HepG2 (cell line): ENCODE results near the gene IGDCC3. TPM values are rescaled to one million over a fixed set of nuclear protein-coding genes. Genes with fewer than 3 reads are reported as not detected.

Source experiments
- BCL6 ChIP-seq: IDR thresholded peaks from 2 replicates; pipeline ENCODE4 v1.6.1; 2016; ENCODE audit warnings: missing genetic modification reagents, missing compliant biosample characterization
- BHLHE40 ChIP-seq: IDR thresholded peaks from 2 replicates; pipeline ENCODE4 v1.6.1; 2011; ENCODE audit warnings: low read length, improper control_type of control experiment
- CCAR2 ChIP-seq: fragments of 200-400 bp; formaldehyde crosslinking; optimal IDR thresholded peaks from 2 replicates; pipeline ENCODE3; 2018; ENCODE audit warnings: low read depth, mild to moderate bottlenecking, low read length, moderate library complexity
- ELF3 ChIP-seq: IDR thresholded peaks from 2 replicates; pipeline ENCODE4 v1.6.1; 2016; ENCODE audit warnings: missing genetic modification reagents, missing compliant biosample characterization
- FOSL2 ChIP-seq: sonication (generic); formaldehyde crosslinking; IDR thresholded peaks from 2 replicates; pipeline ENCODE4 v1.4.0; 2020; ENCODE audit warnings: missing genetic modification reagents
- MED8 ChIP-seq: sonication (generic); formaldehyde crosslinking; IDR thresholded peaks from 2 replicates; pipeline ENCODE4 v1.8.1; 2023; ENCODE audit warnings: mild to moderate bottlenecking, missing genetic modification reagents; ENCODE audit not compliant: insufficient replicate concordance
- NR3C1 ChIP-seq: sonication (generic); formaldehyde crosslinking; IDR thresholded peaks from 2 replicates; pipeline ENCODE4 v1.4.0; 2020; ENCODE audit warnings: missing genetic modification reagents
- RAD21 ChIP-seq: fragments of 450-650 bp; formaldehyde crosslinking; IDR thresholded peaks from 2 replicates; pipeline ENCODE4 v1.5.0; 2020; ENCODE audit warnings: mild to moderate bottlenecking
- RBFOX2 ChIP-seq: fragments of 200-400 bp; formaldehyde crosslinking; IDR thresholded peaks from 2 replicates; pipeline ENCODE4 v1.6.1; 2017; ENCODE audit warnings: low read depth, mild to moderate bottlenecking, low read length
- SAFB2 ChIP-seq: sonication (generic); formaldehyde crosslinking; IDR thresholded peaks from 2 replicates; pipeline ENCODE4 v1.5.1; 2020; ENCODE audit warnings: missing genetic modification reagents, low read depth, mild to moderate bottlenecking, borderline replicate concordance
- SALL1 ChIP-seq: sonication (generic); formaldehyde crosslinking; IDR thresholded peaks from 2 replicates; pipeline ENCODE4 v1.8.0; 2022; ENCODE audit warnings: mild to moderate bottlenecking, missing genetic modification reagents
- SKI ChIP-seq: fragments of 450-650 bp; IDR thresholded peaks from one replicate; pipeline ENCODE4 v1.6.1; 2018; ENCODE audit warnings: mild to moderate bottlenecking; ENCODE audit not compliant: partially characterized antibody
- SRSF1 ChIP-seq: fragments of 200-400 bp; formaldehyde crosslinking; optimal IDR thresholded peaks from 2 replicates; pipeline ENCODE3; 2017; ENCODE audit warnings: mild to moderate bottlenecking, low read depth, low read length, moderate library complexity
- U2AF1 ChIP-seq: fragments of 200-400 bp; formaldehyde crosslinking; optimal IDR thresholded peaks from 2 replicates; pipeline ENCODE3; 2017; ENCODE audit warnings: mild to moderate bottlenecking, low read depth, low read length
- ZBTB8A ChIP-seq: sonication (generic); formaldehyde crosslinking; IDR thresholded peaks from 2 replicates; pipeline ENCODE4 v1.4.0; 2020; ENCODE audit warnings: mild to moderate bottlenecking, low read depth, missing genetic modification reagents, borderline replicate concordance
- ZNF264 ChIP-seq: sonication (generic); formaldehyde crosslinking; IDR thresholded peaks from 2 replicates; pipeline ENCODE4 v1.4.0; 2020; ENCODE audit warnings: missing genetic modification reagents
- ZNF3 ChIP-seq: IDR thresholded peaks from 2 replicates; pipeline ENCODE4 v1.7.0; 2017; ENCODE audit warnings: inconsistent platforms
- ZNF75D ChIP-seq: sonication (generic); formaldehyde crosslinking; IDR thresholded peaks from 2 replicates; pipeline ENCODE4 v1.8.1; 2023; ENCODE audit warnings: missing genetic modification reagents, mild to moderate bottlenecking, borderline replicate concordance
- polyA plus RNA-seq, 8 experiments: library from polyadenylated mRNA; depleted of rRNA in 3 of 8; stranded (reverse) in 7 of 8; unstranded in 1 of 8; fragments of >200 nt; fragmentation: Illumina TruSeq in 4 of 8; extraction: Trizol in 4 of 8; gene quantifications; 2 replicates each; pipeline versions ENCODE4 v1.2.1 to v1.2.3, GENCODE V29; 2011 to 2016; ENCODE audit warnings: low read depth in 4 of 8, missing spikeins in 1 of 8, mixed read lengths in 1 of 8; ENCODE audit not compliant: insufficient read depth in 1 of 8
- total RNA-seq, 5 experiments: library from RNA; depleted of rRNA; stranded (reverse); fragments of >200 nt; fragmentation: Illumina TruSeq; extraction: Trizol; gene quantifications; 2 replicates each; pipeline ENCODE4 v1.2.3, GENCODE V29; 2016; ENCODE audit warnings: low read depth in 1 of 5
- TF ChIP-seq, protein P1 (sequence below): IDR thresholded peaks from 2 replicates; pipeline ENCODE4 v1.6.1; 2012; ENCODE audit warnings: low read depth, low read length, improper control_type of control experiment
- TF ChIP-seq, protein P2 (sequence below): sonication (generic); formaldehyde crosslinking; IDR thresholded peaks from 2 replicates; pipeline ENCODE4 v1.4.0; 2020; ENCODE audit warnings: missing genetic modification reagents, borderline replicate concordance
- TF ChIP-seq, protein P3 (sequence below): sonication (generic); formaldehyde crosslinking; IDR thresholded peaks from 2 replicates; pipeline ENCODE4 v1.4.0; 2020; ENCODE audit warnings: mild to moderate bottlenecking, missing genetic modification reagents

IGDCC3 gene
- total and polyA plus RNA-seq, 2 of the 13 experiments (the other 11 are each of a cell fraction or from before 2014, with no cell fraction given), result 30.1 to 51.8 TPM

DNA sequence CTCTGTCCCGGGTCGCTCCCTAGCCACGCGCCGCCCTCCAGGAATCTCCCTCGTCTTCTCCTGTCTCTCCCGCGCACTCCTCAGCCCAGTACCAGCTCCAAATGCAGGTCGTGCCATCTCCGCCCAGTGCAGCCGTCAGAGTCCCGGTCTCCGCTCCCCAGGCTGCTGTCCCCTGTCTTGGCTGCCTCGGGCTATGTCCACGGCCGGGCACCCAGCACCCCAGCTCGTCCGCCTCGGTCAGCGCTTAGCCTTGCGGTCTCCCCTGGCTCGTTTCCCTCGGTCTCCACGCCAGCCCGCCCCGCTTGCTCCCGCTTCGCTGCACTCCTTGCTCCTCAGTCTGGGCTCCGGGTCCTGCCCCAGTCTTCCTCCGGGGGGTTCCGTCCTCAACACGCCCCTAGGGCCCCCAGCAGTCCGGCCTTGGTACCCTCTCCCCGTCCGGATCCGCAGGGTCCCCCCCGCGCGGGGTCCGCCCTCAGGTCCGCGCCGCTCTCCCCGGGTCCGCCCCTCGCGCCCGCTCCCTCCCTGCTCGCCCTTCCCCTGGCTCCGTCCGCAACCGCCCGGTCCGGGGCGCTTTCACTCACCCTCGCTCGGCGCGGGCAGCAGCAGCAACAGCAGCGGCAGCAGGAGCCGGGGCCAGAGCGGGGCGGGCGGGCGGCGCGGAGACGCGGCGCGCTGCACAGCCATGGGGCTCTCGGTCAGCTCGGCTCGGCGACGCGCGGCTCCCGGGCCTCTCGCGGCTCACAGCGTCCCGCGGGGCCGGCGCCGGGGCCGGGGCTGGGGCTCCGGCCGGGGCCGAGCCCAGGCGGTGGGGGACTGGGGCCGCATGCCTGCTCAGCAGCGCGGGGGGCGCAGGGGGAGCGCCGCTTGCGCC lies 462 bp downstream of the IGDCC3 start (continued):
- TF ChIP-seq, protein P1, sequence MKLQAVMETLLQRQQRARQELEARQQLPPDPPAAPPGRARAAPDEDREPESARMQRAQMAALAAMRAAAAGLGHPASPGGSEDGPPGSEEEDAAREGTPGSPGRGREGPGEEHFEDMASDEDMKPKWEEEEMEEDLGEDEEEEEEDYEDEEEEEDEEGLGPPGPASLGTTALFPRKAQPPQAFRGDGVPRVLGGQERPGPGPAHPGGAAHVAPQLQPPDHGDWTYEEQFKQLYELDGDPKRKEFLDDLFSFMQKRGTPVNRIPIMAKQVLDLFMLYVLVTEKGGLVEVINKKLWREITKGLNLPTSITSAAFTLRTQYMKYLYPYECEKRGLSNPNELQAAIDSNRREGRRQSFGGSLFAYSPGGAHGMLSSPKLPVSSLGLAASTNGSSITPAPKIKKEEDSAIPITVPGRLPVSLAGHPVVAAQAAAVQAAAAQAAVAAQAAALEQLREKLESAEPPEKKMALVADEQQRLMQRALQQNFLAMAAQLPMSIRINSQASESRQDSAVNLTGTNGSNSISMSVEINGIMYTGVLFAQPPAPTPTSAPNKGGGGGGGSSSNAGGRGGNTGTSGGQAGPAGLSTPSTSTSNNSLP, result no peak
- TF ChIP-seq ZNF264 (CRISPR knock-in tag) (no peak), RBFOX2 (peak; percentile 79), U2AF1 (no peak), SAFB2 (CRISPR knock-in tag) (no peak), SALL1 (CRISPR knock-in tag) (0 out of 2 replicates have a peak, but pooled peaks have one; percentile 5), NR3C1 (CRISPR knock-in tag) (no peak), RAD21 (CRISPR knock-in tag) (no peak; the same call in 1 of the 2 replicates), SKI (no peak), MED8 (CRISPR knock-in tag) (no peak), SRSF1 (no peak), ZNF75D (no peak), ZBTB8A (CRISPR knock-in tag) (no peak), CCAR2 (no peak), BCL6 (CRISPR knock-in tag) (peak; percentile 18), BHLHE40 (no peak), ELF3 (no peak), ZNF3 (no peak), FOSL2 (CRISPR knock-in tag) (peak; percentile 4; the same call in 1 of the 2 replicates)
- TF ChIP-seq, protein P2, sequence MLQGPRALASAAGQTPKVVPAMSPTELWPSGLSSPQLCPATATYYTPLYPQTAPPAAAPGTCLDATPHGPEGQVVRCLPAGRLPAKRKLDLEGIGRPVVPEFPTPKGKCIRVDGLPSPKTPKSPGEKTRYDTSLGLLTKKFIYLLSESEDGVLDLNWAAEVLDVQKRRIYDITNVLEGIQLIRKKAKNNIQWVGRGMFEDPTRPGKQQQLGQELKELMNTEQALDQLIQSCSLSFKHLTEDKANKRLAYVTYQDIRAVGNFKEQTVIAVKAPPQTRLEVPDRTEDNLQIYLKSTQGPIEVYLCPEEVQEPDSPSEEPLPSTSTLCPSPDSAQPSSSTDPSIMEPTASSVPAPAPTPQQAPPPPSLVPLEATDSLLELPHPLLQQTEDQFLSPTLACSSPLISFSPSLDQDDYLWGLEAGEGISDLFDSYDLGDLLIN (CRISPR knock-in tag), result no peak
- TF ChIP-seq, protein P3, sequence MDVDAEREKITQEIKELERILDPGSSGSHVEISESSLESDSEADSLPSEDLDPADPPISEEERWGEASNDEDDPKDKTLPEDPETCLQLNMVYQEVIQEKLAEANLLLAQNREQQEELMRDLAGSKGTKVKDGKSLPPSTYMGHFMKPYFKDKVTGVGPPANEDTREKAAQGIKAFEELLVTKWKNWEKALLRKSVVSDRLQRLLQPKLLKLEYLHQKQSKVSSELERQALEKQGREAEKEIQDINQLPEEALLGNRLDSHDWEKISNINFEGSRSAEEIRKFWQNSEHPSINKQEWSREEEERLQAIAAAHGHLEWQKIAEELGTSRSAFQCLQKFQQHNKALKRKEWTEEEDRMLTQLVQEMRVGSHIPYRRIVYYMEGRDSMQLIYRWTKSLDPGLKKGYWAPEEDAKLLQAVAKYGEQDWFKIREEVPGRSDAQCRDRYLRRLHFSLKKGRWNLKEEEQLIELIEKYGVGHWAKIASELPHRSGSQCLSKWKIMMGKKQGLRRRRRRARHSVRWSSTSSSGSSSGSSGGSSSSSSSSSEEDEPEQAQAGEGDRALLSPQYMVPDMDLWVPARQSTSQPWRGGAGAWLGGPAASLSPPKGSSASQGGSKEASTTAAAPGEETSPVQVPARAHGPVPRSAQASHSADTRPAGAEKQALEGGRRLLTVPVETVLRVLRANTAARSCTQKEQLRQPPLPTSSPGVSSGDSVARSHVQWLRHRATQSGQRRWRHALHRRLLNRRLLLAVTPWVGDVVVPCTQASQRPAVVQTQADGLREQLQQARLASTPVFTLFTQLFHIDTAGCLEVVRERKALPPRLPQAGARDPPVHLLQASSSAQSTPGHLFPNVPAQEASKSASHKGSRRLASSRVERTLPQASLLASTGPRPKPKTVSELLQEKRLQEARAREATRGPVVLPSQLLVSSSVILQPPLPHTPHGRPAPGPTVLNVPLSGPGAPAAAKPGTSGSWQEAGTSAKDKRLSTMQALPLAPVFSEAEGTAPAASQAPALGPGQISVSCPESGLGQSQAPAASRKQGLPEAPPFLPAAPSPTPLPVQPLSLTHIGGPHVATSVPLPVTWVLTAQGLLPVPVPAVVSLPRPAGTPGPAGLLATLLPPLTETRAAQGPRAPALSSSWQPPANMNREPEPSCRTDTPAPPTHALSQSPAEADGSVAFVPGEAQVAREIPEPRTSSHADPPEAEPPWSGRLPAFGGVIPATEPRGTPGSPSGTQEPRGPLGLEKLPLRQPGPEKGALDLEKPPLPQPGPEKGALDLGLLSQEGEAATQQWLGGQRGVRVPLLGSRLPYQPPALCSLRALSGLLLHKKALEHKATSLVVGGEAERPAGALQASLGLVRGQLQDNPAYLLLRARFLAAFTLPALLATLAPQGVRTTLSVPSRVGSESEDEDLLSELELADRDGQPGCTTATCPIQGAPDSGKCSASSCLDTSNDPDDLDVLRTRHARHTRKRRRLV (CRISPR knock-in tag), result no peak
